ENCODE data around the gene BAIAP2.

The BAIAP2 gene

DNA sequence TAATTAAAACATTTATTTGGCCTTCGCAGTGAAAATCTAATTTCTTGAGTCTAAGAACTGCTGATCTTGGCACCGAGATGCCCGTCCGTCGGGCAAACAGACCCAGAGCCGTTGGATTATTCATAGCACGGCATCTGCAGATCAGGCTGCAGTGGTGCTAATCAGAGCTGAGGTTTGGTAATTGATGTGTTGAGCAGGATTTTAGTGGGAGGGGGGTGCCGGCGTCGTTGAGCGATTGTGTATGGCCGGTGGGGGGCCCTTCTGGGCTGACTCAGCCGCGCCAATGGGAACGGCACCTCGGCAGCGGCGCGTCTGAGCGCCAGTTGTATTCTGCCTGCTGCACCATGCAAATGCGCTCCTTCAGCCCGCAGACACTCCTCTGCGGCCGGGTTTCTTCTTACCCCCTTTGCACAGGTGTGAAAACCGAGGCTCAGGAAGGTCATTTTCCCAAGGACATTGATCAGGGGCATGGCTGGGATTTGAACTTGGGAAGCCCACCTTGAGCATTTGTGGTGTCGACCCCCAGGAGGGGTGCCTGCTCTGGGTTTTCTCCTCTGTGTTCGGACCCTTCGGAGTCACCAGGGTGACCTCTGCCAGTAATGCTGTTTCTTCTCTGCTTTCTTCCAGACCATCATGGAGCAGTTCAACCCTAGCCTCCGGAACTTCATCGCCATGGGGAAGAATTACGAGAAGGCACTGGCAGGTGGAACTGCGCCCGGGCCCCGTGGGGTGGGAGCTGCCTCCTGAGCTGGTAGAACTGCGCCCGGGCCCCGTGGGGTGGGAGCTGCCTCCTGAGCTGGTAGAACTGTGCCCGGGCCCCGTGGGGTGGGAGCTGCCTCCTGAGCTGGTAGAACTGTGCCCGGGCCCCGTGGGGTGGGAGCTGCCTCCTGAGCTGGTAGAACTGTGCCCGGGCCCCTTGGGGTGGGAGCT lies 18.4 kb downstream of the BAIAP2 start:
- no peak for DNase-seq (ENCODE audit: low read depth in 2 of 2)
- H3K4me3 ChIP-seq (replicated peaks in 1 of 2; ENCODE audit: low read depth in 2 of 2, low read length in 2 of 2) = no peak overlapping the region
- TF ChIP-seq, protein P1, sequence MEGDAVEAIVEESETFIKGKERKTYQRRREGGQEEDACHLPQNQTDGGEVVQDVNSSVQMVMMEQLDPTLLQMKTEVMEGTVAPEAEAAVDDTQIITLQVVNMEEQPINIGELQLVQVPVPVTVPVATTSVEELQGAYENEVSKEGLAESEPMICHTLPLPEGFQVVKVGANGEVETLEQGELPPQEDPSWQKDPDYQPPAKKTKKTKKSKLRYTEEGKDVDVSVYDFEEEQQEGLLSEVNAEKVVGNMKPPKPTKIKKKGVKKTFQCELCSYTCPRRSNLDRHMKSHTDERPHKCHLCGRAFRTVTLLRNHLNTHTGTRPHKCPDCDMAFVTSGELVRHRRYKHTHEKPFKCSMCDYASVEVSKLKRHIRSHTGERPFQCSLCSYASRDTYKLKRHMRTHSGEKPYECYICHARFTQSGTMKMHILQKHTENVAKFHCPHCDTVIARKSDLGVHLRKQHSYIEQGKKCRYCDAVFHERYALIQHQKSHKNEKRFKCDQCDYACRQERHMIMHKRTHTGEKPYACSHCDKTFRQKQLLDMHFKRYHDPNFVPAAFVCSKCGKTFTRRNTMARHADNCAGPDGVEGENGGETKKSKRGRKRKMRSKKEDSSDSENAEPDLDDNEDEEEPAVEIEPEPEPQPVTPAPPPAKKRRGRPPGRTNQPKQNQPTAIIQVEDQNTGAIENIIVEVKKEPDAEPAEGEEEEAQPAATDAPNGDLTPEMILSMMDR (IDR thresholded peaks at IDR 0.05; ENCODE audit: low read depth, low read length) = no peak

DNA sequence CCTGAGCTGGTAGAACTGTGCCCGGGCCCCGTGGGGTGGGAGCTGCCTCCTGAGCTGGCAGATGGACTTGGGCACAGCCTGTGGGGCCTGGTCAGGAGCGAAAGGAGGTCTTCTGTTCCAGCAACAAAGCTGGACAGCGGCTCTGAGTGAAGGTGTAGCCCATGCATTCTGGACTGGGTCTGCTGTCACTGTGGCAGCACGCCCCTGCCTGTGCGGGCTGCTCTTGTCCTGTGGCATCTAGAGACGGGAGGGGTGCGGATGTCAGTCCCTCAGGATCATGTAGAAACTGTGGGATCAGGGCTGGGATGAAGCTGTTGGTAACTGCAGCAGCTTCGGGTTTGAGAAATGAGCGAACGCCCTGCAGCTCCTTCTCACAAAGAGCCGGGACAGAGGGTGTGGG lies 19.4 kb downstream of the BAIAP2 start:
- TF ChIP-seq, protein P1 (IDR thresholded peaks at IDR 0.05; ENCODE audit: low read depth, low read length) = no peak
- no peak for DNase-seq (ENCODE audit: low read depth in 2 of 2)
- no peak overlapping the region for H3K4me3 ChIP-seq (replicated peaks in 1 of 2; ENCODE audit: low read depth in 2 of 2, low read length in 2 of 2)

DNA sequence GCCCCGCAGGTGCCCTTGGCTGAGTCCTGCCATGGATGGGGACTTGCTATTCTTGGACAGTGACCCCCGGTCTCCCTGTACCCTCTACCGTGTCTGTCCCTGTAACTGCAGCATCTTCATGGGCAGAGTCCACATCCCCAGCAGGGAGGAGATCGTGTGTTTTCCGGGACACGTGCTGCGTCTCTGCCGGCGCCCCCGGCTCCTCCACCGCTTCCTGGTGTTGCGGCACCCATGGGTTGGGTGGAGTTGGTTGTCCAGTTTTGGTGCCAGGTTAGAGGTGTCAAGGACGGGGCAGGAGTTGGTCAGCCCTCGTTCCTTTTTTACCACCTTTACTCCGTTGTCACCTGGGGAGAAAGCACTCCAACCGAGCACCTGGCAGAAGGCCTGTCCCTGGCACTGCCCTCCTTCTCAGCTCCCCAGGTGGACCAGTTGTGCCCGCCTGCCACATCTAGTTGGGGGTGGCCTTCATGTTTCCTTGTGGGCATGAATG lies 20.0 kb downstream of the BAIAP2 start:
- DNase-seq (ENCODE audit: low read depth in 2 of 2) = no peak
- TF ChIP-seq, protein P1 (IDR thresholded peaks at IDR 0.05; ENCODE audit: low read depth, low read length) = no peak
- H3K4me3 ChIP-seq (replicated peaks in 1 of 2; ENCODE audit: low read depth in 2 of 2, low read length in 2 of 2) = no peak overlapping the region

DNA sequence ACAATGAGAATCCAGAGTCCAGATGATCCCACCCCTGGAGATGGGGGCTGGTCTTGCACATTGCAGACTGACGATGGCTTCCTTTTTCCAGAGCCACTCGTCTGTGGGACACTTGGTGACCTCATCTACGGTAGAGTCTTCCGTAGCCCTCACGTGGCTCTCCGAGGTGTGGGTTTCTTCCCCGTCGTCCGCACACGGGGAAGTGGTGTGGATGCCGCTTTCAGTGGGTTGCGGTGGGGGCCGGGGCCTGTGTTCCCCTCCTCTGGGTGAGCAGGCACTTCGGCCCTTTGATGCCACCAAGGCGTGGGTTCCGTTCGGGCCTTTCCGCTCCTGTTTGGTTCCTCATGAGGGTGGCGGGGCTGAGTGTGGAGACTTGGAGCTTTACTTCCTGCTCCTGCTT lies 21.4 kb downstream of the BAIAP2 start:
- DNase-seq (ENCODE audit: low read depth in 2 of 2) = no peak
- TF ChIP-seq, protein P1 (IDR thresholded peaks at IDR 0.05; ENCODE audit: low read depth, low read length) = no peak
- no peak overlapping the region for H3K4me3 ChIP-seq (replicated peaks in 1 of 2; ENCODE audit: low read depth in 2 of 2, low read length in 2 of 2)

DNA sequence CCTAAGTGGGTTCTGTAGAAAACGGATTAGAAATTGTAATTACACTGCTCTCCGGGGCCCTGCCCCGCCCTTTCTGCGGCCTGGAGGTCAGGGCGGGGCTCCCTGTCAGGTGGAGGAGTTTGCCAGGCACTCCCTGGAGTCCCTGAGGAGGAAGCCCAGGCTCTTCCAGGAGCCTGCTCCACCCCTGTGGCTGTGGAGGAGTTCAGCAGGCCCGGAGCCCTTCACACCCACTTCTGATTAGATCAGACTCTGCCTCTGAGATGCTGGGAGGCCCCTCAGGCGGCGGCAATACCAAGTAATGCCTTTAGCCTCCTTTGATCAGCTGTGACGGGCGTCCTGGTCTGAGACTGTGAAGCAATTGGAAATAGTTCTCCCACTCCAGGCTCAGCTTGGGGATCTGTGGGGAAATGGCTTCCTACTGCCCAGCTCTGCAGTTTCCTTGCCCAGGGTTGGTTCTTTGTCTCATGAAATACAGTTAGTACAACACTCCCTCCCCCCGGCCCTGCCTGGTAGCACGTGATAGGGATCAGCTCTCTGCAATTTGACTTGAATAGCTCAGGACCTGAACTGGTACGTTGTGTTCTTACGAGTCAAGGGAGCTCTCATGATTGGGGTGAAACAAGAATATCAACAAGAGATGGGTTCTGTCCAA lies 22.3 kb downstream of the BAIAP2 start:
- TF ChIP-seq, protein P1 (IDR thresholded peaks at IDR 0.05; ENCODE audit: low read depth, low read length) = no peak
- no peak overlapping the region for H3K4me3 ChIP-seq (replicated peaks in 1 of 2; ENCODE audit: low read depth in 2 of 2, low read length in 2 of 2)
- peak; percentile 51 to 68 for DNase-seq (ENCODE audit: low read depth in 2 of 2)

DNA sequence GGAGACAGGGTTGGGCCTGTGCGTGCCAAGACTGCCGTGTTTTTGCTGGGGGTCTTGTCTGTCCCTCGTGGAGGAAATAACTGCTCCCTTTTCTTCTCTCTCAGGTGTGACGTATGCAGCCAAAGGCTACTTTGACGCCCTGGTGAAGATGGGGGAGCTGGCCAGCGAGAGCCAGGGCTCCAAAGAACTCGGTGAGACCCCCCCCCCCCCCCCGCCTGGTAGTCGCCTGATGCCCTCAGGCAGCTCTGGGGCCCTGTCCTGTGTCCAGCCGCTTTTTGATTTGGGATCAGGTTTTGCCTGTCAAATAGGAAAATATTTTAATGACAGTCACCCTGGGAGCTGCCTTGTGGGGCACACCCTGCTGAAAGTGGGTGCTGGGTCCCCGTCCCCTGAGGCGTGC lies 22.8 kb downstream of the BAIAP2 start:
- H3K4me3 ChIP-seq (replicated peaks in 1 of 2; ENCODE audit: low read depth in 2 of 2, low read length in 2 of 2) = no peak overlapping the region
- TF ChIP-seq, protein P1 (IDR thresholded peaks at IDR 0.05; ENCODE audit: low read depth, low read length) = no peak
- DNase-seq (ENCODE audit: low read depth in 2 of 2) = no peak
